GM12878 (cell line): ENCODE results near the gene GPN2.

Experiments used
- JUND ChIP-seq: IDR thresholded peaks from 2 replicates; pipeline ENCODE4 v1.6.1; 2012; ENCODE audit warnings: low read depth, mild to moderate bottlenecking, low read length, improper control_type of control experiment, moderate library complexity
- KDM1A ChIP-seq: fragments of 200-600 bp; sonication (generic); IDR thresholded peaks from 2 replicates; pipeline ENCODE4 v1.6.1; 2016; ENCODE audit warnings: borderline replicate concordance
- MXI1 ChIP-seq: fragments of 150-350 bp; IDR thresholded peaks from 2 replicates; pipeline ENCODE4 v1.6.1; 2011; ENCODE audit warnings: low read depth, mild to moderate bottlenecking, inconsistent platforms, low read length, improper control_type of control experiment
- MYB ChIP-seq: fragments of 150-350 bp; IDR thresholded peaks from 2 replicates; pipeline ENCODE4 v1.6.1; 2014; ENCODE audit warnings: mild to moderate bottlenecking, low read depth, low read length, borderline replicate concordance
- NR2F1 ChIP-seq: fragments of 450-650 bp; conservative IDR thresholded peaks from 2 replicates; pipeline ENCODE4 v1.6.1; 2017; ENCODE audit warnings: mild to moderate bottlenecking
- NRF1 ChIP-seq: conservative IDR thresholded peaks from 2 replicates; pipeline ENCODE4 v1.6.1; 2011; ENCODE audit warnings: mild to moderate bottlenecking, low read depth, low read length, improper control_type of control experiment
- POLR2A ChIP-seq: IDR thresholded peaks from 2 replicates; pipeline ENCODE4 v1.6.1; 2011; ENCODE audit warnings: low read depth, mild to moderate bottlenecking, low read length
- POLR2AphosphoS2 ChIP-seq: IDR thresholded peaks from 2 replicates; pipeline ENCODE4 v1.6.1; 2011; ENCODE audit warnings: low read depth, mild to moderate bottlenecking, low read length, improper control_type of control experiment, moderate library complexity
- RAD21 ChIP-seq: IDR thresholded peaks from 2 replicates; pipeline ENCODE4 v1.6.1; 2011; ENCODE audit warnings: mild to moderate bottlenecking, low read depth, low read length, moderate library complexity; ENCODE audit not compliant: insufficient read depth
- SMAD1 ChIP-seq: fragments of 450-650 bp; IDR thresholded peaks from 2 replicates; pipeline ENCODE4 v1.6.1; 2018; ENCODE audit warnings: mild to moderate bottlenecking, low read depth; ENCODE audit not compliant: partially characterized antibody
- ZBTB33 ChIP-seq: fragments of 450-650 bp; IDR thresholded peaks from 2 replicates; pipeline ENCODE4 v1.6.1; 2017; ENCODE audit warnings: mild to moderate bottlenecking

GRCh38 chr1:26831546-26832248, 58.4 kb downstream of the GPN2 start:
- TF ChIP-seq RAD21 (no peak), MXI1 (no peak), POLR2A (no peak), ZBTB33 (no peak), NR2F1 (no peak), NRF1 (no peak), POLR2AphosphoS2 (no peak), SMAD1 (no peak), JUND (no peak), KDM1A (no peak), MYB (no peak)
